Large intestine (tissue), 3 donors: ENCODE data around the gene SLC7A6. TPM values are rescaled to one million over a fixed set of nuclear protein-coding genes. Genes with fewer than 3 reads are reported as not detected.

Experiments used
- DNase-seq, 2 donors: peaks; one replicate each; pipeline versions ENCODE4 v3.0.0 to v3.0.0-alpha.2; 2013
- H3K27ac ChIP-seq: one replicate; pipeline ENCODE4 v1.5.1; 2013; ENCODE audit warnings: low read length
- H3K27me3 ChIP-seq: 2 replicates; pipeline ENCODE4 v1.6.1; 2013; ENCODE audit warnings: low read length; ENCODE audit not compliant: control insufficient read depth, insufficient read depth
- H3K36me3 ChIP-seq: 2 replicates; pipeline ENCODE4 v1.6.1; 2013; ENCODE audit warnings: low read length; ENCODE audit not compliant: control insufficient read depth, insufficient read depth
- H3K4me1 ChIP-seq: one replicate; pipeline ENCODE4 v1.6.1; 2013; ENCODE audit warnings: low read length; ENCODE audit not compliant: control insufficient read depth, insufficient read depth
- H3K4me3 ChIP-seq: one replicate; pipeline ENCODE4 v1.5.1; 2013; ENCODE audit warnings: low read length
- H3K9me3 ChIP-seq: one replicate; pipeline ENCODE4 v1.6.1; 2013; ENCODE audit warnings: mild to moderate bottlenecking, low read depth, low read length, moderate library complexity; ENCODE audit not compliant: control insufficient read depth
- WGBS: methylation state at CpG from one replicate; pipeline ENCODE4 v1.1.5; 2013; ENCODE audit warnings: low lambda C conversion rate; ENCODE audit not compliant: insufficient coverage; 5-methylcytosine and 5-hydroxymethylcytosine counted together
- polyA plus RNA-seq: library from polyadenylated mRNA; unstranded; fragments of 120-200 nt; gene quantifications from one replicate; pipeline ENCODE4 v1.2.1, GENCODE V29; 2013

The SLC7A6 gene
- polyA plus RNA-seq, 1 donor: 11.6 TPM

- Histone ChIP-seq H3K27me3 (no peaks in the 10 kb centered on the region), H3K9me3 (no peaks in the 10 kb centered on the region), H3K27ac (no peak overlapping the region), H3K4me3 (no peak overlapping the region), H3K36me3 (peaks cover 47% of the 10 kb centered on the region), H3K4me1 (peaks cover 22% of the 10 kb centered on the region)
- WGBS: no CpG with 5 or more reads among the region's 4 CpGs
- DNase-seq: no peak
These were observed 10.6 kb upstream of the SLC7A6 start for GRCh38 chr16:68253721-68254120.

- Histone ChIP-seq H3K4me3 (no peak overlapping the region), H3K9me3 (no peaks in the 10 kb centered on the region), H3K36me3 (peaks cover 55% of the 10 kb centered on the region), H3K4me1 (peaks cover 22% of the 10 kb centered on the region), H3K27me3 (no peaks in the 10 kb centered on the region), H3K27ac (no peak overlapping the region)
- no peak for DNase-seq
- WGBS: no CpG with 5 or more reads among the region's 18 CpGs
These were observed 8.6 kb upstream of the SLC7A6 start for GRCh38 chr16:68255712-68256111.

GRCh38 chr16:68257251-68257905 is 6.9 kb upstream of the SLC7A6 start:
- DNase-seq: peak in 1 of 2 donors; percentile 47
- WGBS: no CpG with 5 or more reads among the region's 6 CpGs

GRCh38 chr16:68257906-68258800 is 6.2 kb upstream of the SLC7A6 start:
- Histone ChIP-seq H3K4me3 (no peak overlapping the region), H3K4me1 (peaks cover 22% of the 10 kb centered on the region), H3K27me3 (no peaks in the 10 kb centered on the region), H3K9me3 (no peaks in the 10 kb centered on the region), H3K36me3 (peaks cover 41% of the 10 kb centered on the region), H3K27ac (peak overlapping the region; percentile 98)
- peak; percentile 96 to 97 for DNase-seq
- WGBS: 100% methylated on average over 1 of the region's 13 CpGs

More at GRCh38 chr16:68257251-68257905, 6.9 kb upstream of the SLC7A6 start:
- Histone ChIP-seq H3K4me1 (peaks cover 22% of the 10 kb centered on the region), H3K27ac (peak overlapping the region; percentile 98), H3K9me3 (no peaks in the 10 kb centered on the region), H3K4me3 (no peak overlapping the region), H3K36me3 (peaks cover 42% of the 10 kb centered on the region), H3K27me3 (no peaks in the 10 kb centered on the region)

GRCh38 chr16:68259007-68259825 is 5.1 kb upstream of the SLC7A6 start:
- no peak overlapping the region for H3K4me3 ChIP-seq
- H3K27me3 ChIP-seq: no peaks in the 10 kb centered on the region
- WGBS: no CpG with 5 or more reads among the region's 27 CpGs
- no peak overlapping the region for H3K27ac ChIP-seq
- no peaks in the 10 kb centered on the region for H3K9me3 ChIP-seq
- H3K36me3 ChIP-seq: peaks cover 36% of the 10 kb centered on the region
- no peak for DNase-seq
- H3K4me1 ChIP-seq: peaks cover 29% of the 10 kb centered on the region

- Histone ChIP-seq H3K27ac (peak overlapping the region; percentile 85), H3K9me3 (no peaks in the 10 kb centered on the region), H3K4me3 (peak overlapping the region; percentile 75), H3K27me3 (no peaks in the 10 kb centered on the region), H3K36me3 (peaks cover 17% of the 10 kb centered on the region), H3K4me1 (peaks cover 32% of the 10 kb centered on the region)
- no CpG with 5 or more reads among the region's 11 CpGs for WGBS
- DNase-seq: no peak
These were observed 683 bp upstream of the SLC7A6 start for GRCh38 chr16:68263559-68264127.

GRCh38 chr16:68265078-68265920 is 973 bp downstream of the SLC7A6 start:
- DNase-seq: peak; percentile 62 to 89
- Histone ChIP-seq H3K4me3 (peak overlapping the region; percentile 69), H3K36me3 (peaks cover 4% of the 10 kb centered on the region), H3K9me3 (no peaks in the 10 kb centered on the region), H3K4me1 (peaks cover 31% of the 10 kb centered on the region), H3K27me3 (no peaks in the 10 kb centered on the region), H3K27ac (peak overlapping the region; percentile 84)
- WGBS: 10% methylated on average over 5 of the region's 23 CpGs

- 33% methylated on average over 1 of the region's 6 CpGs for WGBS
These were observed 3.5 kb downstream of the SLC7A6 start for GRCh38 chr16:68267612-68268405.

GRCh38 chr16:68269793-68270192 is 5.5 kb downstream of the SLC7A6 start:
- H3K36me3 ChIP-seq: peaks cover 11% of the 10 kb centered on the region
- no peak for DNase-seq
- WGBS: 100% methylated on average over 1 of the region's 4 CpGs
- no peak overlapping the region for H3K27ac ChIP-seq
- no peaks in the 10 kb centered on the region for H3K9me3 ChIP-seq
- H3K4me3 ChIP-seq: no peak overlapping the region
- no peaks in the 10 kb centered on the region for H3K27me3 ChIP-seq
- peaks cover 35% of the 10 kb centered on the region for H3K4me1 ChIP-seq

More at GRCh38 chr16:68267612-68268405, 3.5 kb downstream of the SLC7A6 start:
- Histone ChIP-seq H3K27ac (peak overlapping the region; percentile 41), H3K4me3 (no peak overlapping the region), H3K9me3 (no peaks in the 10 kb centered on the region), H3K4me1 (peaks cover 39% of the 10 kb centered on the region), H3K36me3 (no peaks in the 10 kb centered on the region), H3K27me3 (no peaks in the 10 kb centered on the region)
- peak in 1 of 2 donors; percentile 65 for DNase-seq
